Neural progenitor cell (in vitro differentiated cells): ENCODE results near the gene THAP4.

Experiments used
- EZH2phosphoT487 ChIP-seq: fragments of 200-600 bp; sonication (generic); IDR thresholded peaks from 2 replicates; pipeline ENCODE4 v1.6.1; 2017; ENCODE audit warnings: antibody characterized with exemption
- TF ChIP-seq, protein P1 (sequence below): fragments of 200-600 bp; sonication (generic); IDR thresholded peaks from 2 replicates; pipeline ENCODE4 v1.5.1; 2017; ENCODE audit warnings: antibody characterized with exemption, mild to moderate bottlenecking

- TF ChIP-seq, protein P1, sequence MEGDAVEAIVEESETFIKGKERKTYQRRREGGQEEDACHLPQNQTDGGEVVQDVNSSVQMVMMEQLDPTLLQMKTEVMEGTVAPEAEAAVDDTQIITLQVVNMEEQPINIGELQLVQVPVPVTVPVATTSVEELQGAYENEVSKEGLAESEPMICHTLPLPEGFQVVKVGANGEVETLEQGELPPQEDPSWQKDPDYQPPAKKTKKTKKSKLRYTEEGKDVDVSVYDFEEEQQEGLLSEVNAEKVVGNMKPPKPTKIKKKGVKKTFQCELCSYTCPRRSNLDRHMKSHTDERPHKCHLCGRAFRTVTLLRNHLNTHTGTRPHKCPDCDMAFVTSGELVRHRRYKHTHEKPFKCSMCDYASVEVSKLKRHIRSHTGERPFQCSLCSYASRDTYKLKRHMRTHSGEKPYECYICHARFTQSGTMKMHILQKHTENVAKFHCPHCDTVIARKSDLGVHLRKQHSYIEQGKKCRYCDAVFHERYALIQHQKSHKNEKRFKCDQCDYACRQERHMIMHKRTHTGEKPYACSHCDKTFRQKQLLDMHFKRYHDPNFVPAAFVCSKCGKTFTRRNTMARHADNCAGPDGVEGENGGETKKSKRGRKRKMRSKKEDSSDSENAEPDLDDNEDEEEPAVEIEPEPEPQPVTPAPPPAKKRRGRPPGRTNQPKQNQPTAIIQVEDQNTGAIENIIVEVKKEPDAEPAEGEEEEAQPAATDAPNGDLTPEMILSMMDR = no peak
- TF ChIP-seq EZH2phosphoT487 = no peak
Observed at GRCh38 chr2:241534701-241535375, 102.1 kb downstream of the THAP4 start.
